Stomach smooth muscle (tissue), 2 donors: ENCODE results near the gene OR2W1.

Source experiments
- H3K27ac ChIP-seq: one replicate; pipeline ENCODE4 v1.7.0; 2013; ENCODE audit warnings: mild to moderate bottlenecking, low read length, inconsistent platforms
- H3K27me3 ChIP-seq, 2 donors: one replicate each; pipeline ENCODE4 v1.7.0; 2013; ENCODE audit warnings: low read length in 2 of 2; ENCODE audit not compliant: insufficient read depth in 2 of 2, control insufficient read depth in 1 of 2
- H3K36me3 ChIP-seq, 2 donors: one replicate each; pipeline ENCODE4 v1.7.0; 2013; ENCODE audit warnings: low read length in 2 of 2; ENCODE audit not compliant: control insufficient read depth in 2 of 2, insufficient read depth in 2 of 2
- H3K4me1 ChIP-seq: one replicate; pipeline ENCODE4 v1.7.0; 2013; ENCODE audit warnings: low read length; ENCODE audit not compliant: control insufficient read depth, insufficient read depth
- H3K4me3 ChIP-seq, 2 donors: one replicate each; pipeline ENCODE4 v1.7.0; 2013; ENCODE audit warnings: low read length in 2 of 2
- H3K9ac ChIP-seq, 2 donors: one replicate each; pipeline ENCODE4 v1.7.0; 2013; ENCODE audit warnings: low read length in 2 of 2, mild to moderate bottlenecking in 1 of 2
- H3K9me3 ChIP-seq, 2 donors: one replicate each; pipeline ENCODE4 v1.7.0; 2013; ENCODE audit warnings: low read length in 2 of 2; ENCODE audit not compliant: control insufficient read depth in 2 of 2
- donor health status: healthy.
- donor health status: Pancreatic carcinoma.

OR2W1 gene

GRCh38 chr6:28995093-28995650 is 49.8 kb downstream of the OR2W1 start:
- H3K4me3 ChIP-seq: no peak overlapping the region
- peaks cover 0 to 2% of the 10 kb centered on the region in 2 donors for H3K9me3 ChIP-seq
- H3K4me1 ChIP-seq: no peaks in the 10 kb centered on the region
- no peak overlapping the region for H3K9ac ChIP-seq
- no peak overlapping the region for H3K27ac ChIP-seq
- peaks cover 0 to 5% of the 10 kb centered on the region in 2 donors for H3K36me3 ChIP-seq
- peaks cover 3% of the 10 kb centered on the region in 2 donors for H3K27me3 ChIP-seq
